Activated CD4-positive, alpha-beta memory T cell treated with anti-CD3 and anti-CD28 coated beads for 36 hours (primary cell): ENCODE measurements around the gene LRRFIP1. TPM values are rescaled to one million over a fixed set of nuclear protein-coding genes. Genes with fewer than 3 reads are reported as not detected.

ENCODE experiments used
- CTCF ChIA-PET: fragments of 350-600 bp; sonication (Branson Sonifier 250); formaldehyde crosslinking; loops from one replicate; lab custom pipeline; 2021; ENCODE audit warnings: antibody characterized with exemption, inconsistent platforms; lab: Charles Lee
- POLR2A ChIA-PET: fragments of 350-600 bp; sonication (Branson Sonifier 250); formaldehyde crosslinking; loops from one replicate; lab custom pipeline; 2021; ENCODE audit warnings: antibody characterized with exemption; lab: Charles Lee
- DNase-seq: peaks from one replicate; pipeline ENCODE4 v3.0.0-alpha.2; 2020
- H3K27ac Mint-ChIP-seq: one replicate; pipeline ENCODE4 v1.8.0; 2021; ENCODE audit warnings: mixed read lengths
- H3K27me3 Mint-ChIP-seq: one replicate; pipeline ENCODE4 v1.8.0; 2021; ENCODE audit warnings: mixed read lengths
- H3K36me3 Mint-ChIP-seq: one replicate; pipeline ENCODE4 v1.8.0; 2021; ENCODE audit warnings: mixed read lengths
- H3K4me1 Mint-ChIP-seq: one replicate; pipeline ENCODE4 v1.8.0; 2021; ENCODE audit warnings: low read depth, mixed read lengths
- H3K4me3 Mint-ChIP-seq: one replicate; pipeline ENCODE4 v1.8.0; 2021; ENCODE audit warnings: mild to moderate bottlenecking, mixed read lengths
- H3K9me3 Mint-ChIP-seq: one replicate; pipeline ENCODE4 v1.8.0; 2021; ENCODE audit warnings: mixed read lengths
- intact Hi-C: fragments of 100-400 bp; cut with micrococcal nuclease; formaldehyde crosslinking; loops from one replicate; pipeline ENCODE4 v1.15.1; 2023
- total RNA-seq, 2 experiments: library from RNA; stranded (reverse); gene quantifications; one replicate each; pipeline ENCODE4 v1.2.3, GENCODE V29; 2021

LRRFIP1 gene
- total RNA-seq, 2 experiments from 2014 or later = 238 to 240 TPM

GRCh38 chr2:237706257-237706656, 78.9 kb downstream of the LRRFIP1 start:
- ChIA-PET POLR2A (interaction anchor here (6.6 kb wide), 1 partner anchor 13 kb away, joined by 62 read pairs; no protein-coding TSS in a partner anchor), CTCF (interaction anchor here (1.0 to 8.0 kb wide), 2 partner anchors 32 to 39 kb away, joined by 4 to 64 read pairs; no protein-coding TSS in a partner anchor)
- intact Hi-C loops = no loop called here
- Mint-ChIP-seq H3K4me1 (peaks cover 66% of the 10 kb centered on the region), H3K36me3 (peaks cover 21% of the 10 kb centered on the region), H3K9me3 (no peaks in the 10 kb centered on the region), H3K4me3 (no peak overlapping the region), H3K27ac (peak overlapping the region; percentile 83), H3K27me3 (no peaks in the 10 kb centered on the region)
- no peak for DNase-seq

GRCh38 chr2:237708065-237708398, 80.6 kb downstream of the LRRFIP1 start:
- no peak overlapping the region for H3K4me3 Mint-ChIP-seq
- DNase-seq = no peak
- H3K27ac Mint-ChIP-seq = no peak overlapping the region
- peaks cover 29% of the 10 kb centered on the region for H3K36me3 Mint-ChIP-seq
- intact Hi-C loops = no loop called here
- peaks cover 63% of the 10 kb centered on the region for H3K4me1 Mint-ChIP-seq
- no peaks in the 10 kb centered on the region for H3K9me3 Mint-ChIP-seq
- ChIA-PET CTCF (interaction anchor here (0.6 to 2.5 kb wide), 7 partner anchors 12 to 136 kb away, joined by 3 to 15 read pairs (median 3); no protein-coding TSS in a partner anchor), POLR2A (interaction anchor here (0.9 to 1.4 kb wide), 4 partner anchors 11 to 34 kb away, joined by 3 to 5 read pairs (median 4); no protein-coding TSS in a partner anchor)
- H3K27me3 Mint-ChIP-seq = no peaks in the 10 kb centered on the region

GRCh38 chr2:237708491-237708890, 81.1 kb downstream of the LRRFIP1 start:
- Mint-ChIP-seq H3K4me1 (peaks cover 63% of the 10 kb centered on the region), H3K27ac (no peak overlapping the region), H3K36me3 (peaks cover 30% of the 10 kb centered on the region), H3K9me3 (no peaks in the 10 kb centered on the region), H3K4me3 (no peak overlapping the region), H3K27me3 (no peaks in the 10 kb centered on the region)
- DNase-seq = no peak
- ChIA-PET CTCF (interaction anchor here (0.6 to 2.5 kb wide), 4 partner anchors 36 to 196 kb away, joined by 3 to 15 read pairs (median 4); no protein-coding TSS in a partner anchor), POLR2A (interaction anchor here (1.1 to 1.7 kb wide), 4 partner anchors 8 to 35 kb away, joined by 3 to 4 read pairs (median 4); no protein-coding TSS in a partner anchor)
- intact Hi-C loops = no loop called here

DNA sequence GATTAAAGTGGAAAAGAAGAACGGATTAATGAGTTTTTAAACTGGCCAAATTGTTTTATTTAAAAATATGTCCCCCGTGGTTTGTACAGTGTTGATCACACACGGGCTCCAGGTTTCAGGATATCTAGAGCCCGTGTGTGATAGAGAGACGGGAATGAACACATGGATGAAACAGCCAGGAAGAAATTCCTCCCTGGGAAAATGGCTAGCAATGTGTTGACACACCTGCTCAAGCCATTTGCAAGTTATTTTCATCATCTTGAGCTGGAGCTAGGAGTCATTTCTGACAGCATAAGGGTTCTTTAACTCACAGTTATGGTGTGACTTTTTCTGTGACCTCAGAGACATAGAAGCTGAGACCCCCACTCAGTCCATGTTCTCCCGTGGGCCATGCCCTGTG, 81.6 kb downstream of the LRRFIP1 start:
- ChIA-PET CTCF (interaction anchor here (0.6 to 2.5 kb wide), 4 partner anchors 12 to 196 kb away, joined by 3 to 15 read pairs (median 4); no protein-coding TSS in a partner anchor), POLR2A (interaction anchor here (1.1 to 1.7 kb wide), 4 partner anchors 8 to 35 kb away, joined by 3 to 4 read pairs (median 4); no protein-coding TSS in a partner anchor)
- Mint-ChIP-seq H3K36me3 (peaks cover 26% of the 10 kb centered on the region), H3K4me3 (no peak overlapping the region), H3K9me3 (no peaks in the 10 kb centered on the region), H3K27ac (no peak overlapping the region), H3K27me3 (no peaks in the 10 kb centered on the region), H3K4me1 (peaks cover 63% of the 10 kb centered on the region)
- DNase-seq = no peak
- intact Hi-C loops = no loop called here

GRCh38 chr2:237711458-237712150, 84.2 kb downstream of the LRRFIP1 start:
- Mint-ChIP-seq H3K27me3 (no peaks in the 10 kb centered on the region), H3K36me3 (peaks cover 22% of the 10 kb centered on the region), H3K4me1 (peaks cover 62% of the 10 kb centered on the region), H3K9me3 (no peaks in the 10 kb centered on the region), H3K4me3 (no peak overlapping the region), H3K27ac (no peak overlapping the region)
- intact Hi-C loops = no loop called here
- DNase-seq = no peak
- ChIA-PET POLR2A (interaction anchor here (0.6 kb wide), 1 partner anchor 8 kb away, joined by 3 read pairs; no protein-coding TSS in a partner anchor), CTCF (no interaction called here)

GRCh38 chr2:237712477-237713377, 85.3 kb downstream of the LRRFIP1 start:
- POLR2A ChIA-PET = interaction anchor here (1.0 kb wide), 1 partner anchor 20 kb away, joined by 3 read pairs; no protein-coding TSS in a partner anchor
- Mint-ChIP-seq H3K4me1 (peaks cover 56% of the 10 kb centered on the region), H3K36me3 (peaks cover 26% of the 10 kb centered on the region), H3K4me3 (no peak overlapping the region), H3K27me3 (no peaks in the 10 kb centered on the region), H3K9me3 (no peaks in the 10 kb centered on the region), H3K27ac (no peak overlapping the region)
- CTCF ChIA-PET = interaction anchor here (1.9 kb wide), 1 partner anchor 32 kb away, joined by 7 read pairs; no protein-coding TSS in a partner anchor
- intact Hi-C loops = no loop called here
- no peak for DNase-seq

DNA sequence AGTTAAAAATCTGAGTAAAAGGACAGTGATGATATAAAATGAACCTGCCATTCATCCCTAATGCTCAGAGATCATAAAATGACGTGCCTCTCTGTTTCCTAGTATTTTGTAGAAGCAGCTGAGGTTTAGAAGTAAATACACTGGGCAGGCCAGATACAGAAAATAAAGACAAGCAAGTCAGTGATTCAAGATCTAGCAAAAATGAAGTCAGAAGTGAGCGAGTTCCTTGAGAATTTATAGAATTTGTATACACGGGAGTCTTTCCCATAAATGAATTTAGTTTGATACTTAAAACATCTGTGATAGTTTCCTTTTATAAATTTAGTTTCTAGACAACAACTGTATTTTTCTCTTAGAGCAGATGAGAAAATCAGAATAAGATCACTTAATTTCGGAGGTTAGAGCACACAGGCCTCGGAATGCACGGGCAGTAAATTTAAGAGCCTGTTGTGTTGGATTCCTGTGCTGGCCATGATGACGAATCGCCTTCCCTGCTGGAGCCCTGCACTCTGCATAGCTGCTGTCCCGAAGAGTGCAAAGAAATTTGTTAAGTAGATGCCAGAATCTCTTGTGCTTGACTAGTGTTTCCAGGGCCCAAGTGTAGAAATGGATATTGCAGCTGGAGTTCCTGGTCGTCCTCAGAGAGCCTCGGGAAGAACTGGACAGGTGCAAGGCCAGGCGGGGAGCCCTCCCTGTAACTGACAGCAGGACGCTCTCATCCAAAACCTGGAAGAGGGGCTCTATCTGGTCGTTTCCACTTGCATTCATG, 87.5 kb downstream of the LRRFIP1 start:
- ChIA-PET CTCF (no interaction called here), POLR2A (no interaction called here)
- H3K27ac Mint-ChIP-seq = peak overlapping the region; percentile 31
- H3K36me3 Mint-ChIP-seq = peaks cover 24% of the 10 kb centered on the region
- intact Hi-C loops = no loop called here
- H3K9me3 Mint-ChIP-seq = no peaks in the 10 kb centered on the region
- H3K4me3 Mint-ChIP-seq = no peak overlapping the region
- DNase-seq = no peak
- H3K4me1 Mint-ChIP-seq = peaks cover 68% of the 10 kb centered on the region
- no peaks in the 10 kb centered on the region for H3K27me3 Mint-ChIP-seq

GRCh38 chr2:237715459-237715947, 88.1 kb downstream of the LRRFIP1 start:
- H3K36me3 Mint-ChIP-seq = peaks cover 24% of the 10 kb centered on the region
- POLR2A ChIA-PET = no interaction called here
- intact Hi-C loops = no loop called here
- no peak overlapping the region for H3K4me3 Mint-ChIP-seq
- peak overlapping the region; percentile 14 for H3K27ac Mint-ChIP-seq
- CTCF ChIA-PET = no interaction called here
- H3K27me3 Mint-ChIP-seq = no peaks in the 10 kb centered on the region
- no peak for DNase-seq
- H3K9me3 Mint-ChIP-seq = no peaks in the 10 kb centered on the region
- peaks cover 74% of the 10 kb centered on the region for H3K4me1 Mint-ChIP-seq

DNA sequence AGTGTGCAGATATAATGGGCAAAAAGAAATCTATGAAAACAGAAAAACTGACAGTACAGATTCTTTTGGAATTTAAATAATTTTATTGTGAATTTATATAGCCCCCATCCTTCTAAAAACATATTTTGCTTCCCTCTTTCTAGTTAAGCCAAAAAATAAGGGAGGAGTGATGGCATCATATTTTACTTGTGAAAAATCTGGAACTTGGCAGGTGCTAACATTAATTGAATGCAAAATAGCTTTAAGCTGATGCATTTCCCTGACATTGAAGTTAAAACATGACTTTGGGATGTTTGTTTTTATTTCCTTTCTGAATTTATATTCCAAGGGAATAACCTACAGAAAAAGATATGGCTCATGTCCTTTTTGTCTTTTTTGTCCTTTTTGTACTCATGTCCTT, 88.6 kb downstream of the LRRFIP1 start:
- Mint-ChIP-seq H3K27me3 (no peaks in the 10 kb centered on the region), H3K36me3 (peaks cover 23% of the 10 kb centered on the region)

DNA sequence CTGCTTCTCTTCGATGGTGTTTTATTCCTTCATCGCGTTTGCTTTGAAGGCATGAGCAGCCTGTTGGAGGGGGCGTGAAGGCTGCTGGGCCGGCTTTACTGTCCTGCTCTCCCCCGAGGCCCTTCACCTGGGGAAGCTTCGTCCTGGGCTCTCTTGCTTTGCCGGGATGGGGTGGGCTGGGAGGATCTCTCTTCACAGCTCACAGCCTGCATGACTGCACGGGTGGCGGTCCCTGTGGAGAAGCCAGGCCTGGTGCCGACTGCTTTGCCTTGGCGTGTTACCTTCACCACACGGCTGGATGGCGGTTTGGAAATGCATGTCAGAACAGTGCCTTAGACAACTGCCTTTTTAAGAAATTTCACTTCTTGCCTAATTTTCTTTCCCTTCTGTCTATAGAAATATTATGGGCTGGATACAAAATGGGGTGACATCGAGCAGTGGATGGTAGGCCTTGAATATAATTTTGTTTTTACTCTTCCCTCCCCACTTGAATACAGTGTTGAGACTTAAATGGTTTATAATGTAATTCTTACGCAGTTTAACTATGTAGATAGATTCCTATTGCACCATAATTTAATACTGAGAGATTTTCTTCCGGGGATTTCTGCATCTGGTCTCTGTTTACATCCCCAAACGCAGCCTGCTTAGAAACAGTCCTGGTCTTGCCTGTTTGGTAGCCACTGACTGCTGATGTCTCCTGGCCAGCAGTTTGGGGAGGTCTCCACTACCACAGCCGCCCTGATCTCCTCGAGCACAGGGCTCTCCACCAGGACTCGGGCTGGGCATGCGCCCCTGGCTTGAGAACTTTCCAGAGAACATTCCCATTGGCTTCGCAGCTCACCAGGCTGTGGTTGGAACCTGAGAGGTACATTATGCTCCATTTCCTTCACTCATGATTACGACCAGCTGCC, 90.2 kb downstream of the LRRFIP1 start:
- Mint-ChIP-seq H3K4me1 (peaks cover 74% of the 10 kb centered on the region), H3K9me3 (no peaks in the 10 kb centered on the region), H3K27me3 (no peaks in the 10 kb centered on the region), H3K4me3 (no peak overlapping the region), H3K36me3 (peaks cover 19% of the 10 kb centered on the region), H3K27ac (no peak overlapping the region)
- no peak for DNase-seq
- intact Hi-C loops = no loop called here
- POLR2A ChIA-PET = no interaction called here
- CTCF ChIA-PET = interaction anchor here (1.0 kb wide), 1 partner anchor 44 kb away, joined by 3 read pairs; no protein-coding TSS in a partner anchor

More for the DNA sequence above, 88.6 kb downstream of the LRRFIP1 start:
- Mint-ChIP-seq H3K9me3 (no peaks in the 10 kb centered on the region), H3K27ac (no peak overlapping the region), H3K4me1 (peaks cover 78% of the 10 kb centered on the region), H3K4me3 (no peak overlapping the region)
- intact Hi-C loops = no loop called here
- ChIA-PET CTCF (no interaction called here), POLR2A (no interaction called here)
- DNase-seq = no peak
